ENCODE data around the gene ZNF771. TPM values are rescaled to one million over a fixed set of nuclear protein-coding genes. Genes with fewer than 3 reads are reported as not detected.

ZNF771 gene
- total and polyA plus RNA-seq, 2 experiments from 2014 or later: 10.8 to 12.0 TPM

GRCh38 chr16:30406795-30407101 lies 658 bp upstream of the ZNF771 start:
- Histone ChIP-seq H3K4me1 (ENCODE audit: insufficient read depth) (peaks cover 8% of the 10 kb centered on the region), H3F3A (replicated peaks; ENCODE audit: low read depth) (peaks cover 14% of the 10 kb centered on the region), H4K20me1 (replicated peaks; ENCODE audit: insufficient read depth) (peaks cover 7% of the 10 kb centered on the region; the same call in 1 of the 2 replicates), H3K4me2 (peak overlapping the region; percentile 99), H3K79me2 (replicated peaks; ENCODE audit: insufficient read depth) (peaks cover 13% of the 10 kb centered on the region; the same call in 1 of the 2 replicates), H3K36me3 (ENCODE audit: insufficient read depth) (no peaks in the 10 kb centered on the region), H3K9me2 (ENCODE audit: insufficient read depth) (no peaks in the 10 kb centered on the region), H3K27me3 (ENCODE audit: insufficient read depth) (no peaks in the 10 kb centered on the region), H2AFZ (peak overlapping the region; percentile 99), H3K4me3 (peak overlapping the region; percentile 91), H3K27ac (ENCODE audit: low read depth) (peak overlapping the region; percentile 93)
- no peaks in the 10 kb centered on the region for H3K9me3 Mint-ChIP-seq
- no peak for DNase-seq (ENCODE audit: low spot score)
- peaks cover 21% of the 10 kb centered on the region for H3K36me3 Mint-ChIP-seq (ENCODE audit: low read depth)
- peak overlapping the region; percentile 94 for H3K27ac Mint-ChIP-seq
- H3K4me1 Mint-ChIP-seq: peaks cover 16% of the 10 kb centered on the region
- H3K27me3 Mint-ChIP-seq (ENCODE audit: insufficient read depth, low read depth, poor library complexity): peaks cover 14% of the 10 kb centered on the region
- ATAC-seq: no peak
- TF ChIP-seq NANOG (IDR thresholded peaks at IDR 0.05; ENCODE audit: borderline replicate concordance) (no peak), REST (IDR thresholded peaks at IDR 0.05; ENCODE audit: unreplicated experiment) (no peak)
- peak overlapping the region; percentile 91 for H3K4me3 Mint-ChIP-seq

- peak overlapping the region; percentile 99 for H3K4me2 ChIP-seq
- Mint-ChIP-seq H3K9me3 (no peaks in the 10 kb centered on the region), H3K36me3 (ENCODE audit: low read depth) (peaks cover 27% of the 10 kb centered on the region), H3K27ac (peak overlapping the region; percentile 81; the same call in 1 of the 2 replicates), H3K4me3 (peak overlapping the region; percentile 91), H3K4me1 (peaks cover 16% of the 10 kb centered on the region), H3K27me3 (ENCODE audit: insufficient read depth, low read depth, poor library complexity) (peaks cover 12% of the 10 kb centered on the region)
- H4K20me1 ChIP-seq (replicated peaks; ENCODE audit: insufficient read depth): peaks cover 11% of the 10 kb centered on the region
- ATAC-seq: peak; percentile 15; the same call in 2 of the 3 replicates
- H3K27me3 ChIP-seq (ENCODE audit: insufficient read depth): no peaks in the 10 kb centered on the region
- peak; percentile 24 for DNase-seq (ENCODE audit: low spot score)
- H3K4me3 ChIP-seq: peak overlapping the region; percentile 91
- H3K79me2 ChIP-seq (replicated peaks; ENCODE audit: insufficient read depth): peaks cover 16% of the 10 kb centered on the region; the same call in 1 of the 2 replicates
- no peaks in the 10 kb centered on the region for H3K9me2 ChIP-seq (ENCODE audit: insufficient read depth)
- H2AFZ ChIP-seq: 0 out of 2 replicates have a peak overlapping the region, but pooled peaks have one; percentile 80
- peaks cover 13% of the 10 kb centered on the region; the same call in 1 of the 2 replicates for H3F3A ChIP-seq (replicated peaks; ENCODE audit: low read depth)
- peak overlapping the region; percentile 79; the same call in 1 of the 2 replicates for H3K27ac ChIP-seq (ENCODE audit: low read depth)
- H3K4me1 ChIP-seq (ENCODE audit: insufficient read depth): peaks cover 8% of the 10 kb centered on the region
- no peaks in the 10 kb centered on the region; the same call in 1 of the 2 replicates for H3K36me3 ChIP-seq (ENCODE audit: insufficient read depth)
- no peak for TF ChIP-seq ZNF331 (CRISPR knock-in tag; IDR thresholded peaks at IDR 0.05; ENCODE audit: low read depth)
- TF ChIP-seq REST (IDR thresholded peaks at IDR 0.05; ENCODE audit: unreplicated experiment): no peak
- TF ChIP-seq ZNF462 (CRISPR knock-in tag; IDR thresholded peaks at IDR 0.05): no peak
- no peak for TF ChIP-seq NANOG (IDR thresholded peaks at IDR 0.05; ENCODE audit: borderline replicate concordance)
- no peak for TF ChIP-seq EZH2phosphoT487 (IDR thresholded peaks at IDR 0.05; ENCODE audit: unreplicated experiment)
- TF ChIP-seq POLR2AphosphoS5 (IDR thresholded peaks at IDR 0.05; ENCODE audit: low read depth): no peak
Measured at GRCh38 chr16:30407804-30408534, 563 bp downstream of the ZNF771 start.
